Stimulated activated CD4-positive, alpha-beta T cell treated with anti-CD3 and anti-CD28 coated beads, Interleukin-15, amount 100 ng/mL, for 48 hours (primary cell): ENCODE results near the gene TEAD1.

Experiments used
- DNase-seq, 2 donors: peaks; one replicate each; pipeline ENCODE4 v3.0.0-alpha.2; 2020; ENCODE audit warnings: low read depth in 2 of 2

Gene TEAD1

DNA sequence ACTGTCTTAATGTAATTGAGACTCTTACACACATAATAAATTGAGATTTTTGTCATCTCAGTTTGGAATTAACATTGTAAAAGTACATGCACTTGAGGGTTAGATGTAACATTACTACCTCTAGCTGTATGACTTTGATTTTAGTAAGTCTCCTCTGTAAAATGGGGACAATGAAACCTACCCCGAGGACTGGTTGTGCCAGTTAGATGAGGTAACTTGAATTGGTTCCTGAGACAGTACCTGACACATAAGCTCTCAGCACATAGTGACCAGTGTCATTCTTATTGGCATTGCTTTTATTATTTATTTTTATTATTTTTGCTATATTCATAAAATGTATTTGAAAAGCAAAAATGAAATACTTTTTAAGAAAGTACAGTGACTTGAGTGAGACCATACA is 114.8 kb downstream of the TEAD1 start:
- DNase-seq = no peak

DNA sequence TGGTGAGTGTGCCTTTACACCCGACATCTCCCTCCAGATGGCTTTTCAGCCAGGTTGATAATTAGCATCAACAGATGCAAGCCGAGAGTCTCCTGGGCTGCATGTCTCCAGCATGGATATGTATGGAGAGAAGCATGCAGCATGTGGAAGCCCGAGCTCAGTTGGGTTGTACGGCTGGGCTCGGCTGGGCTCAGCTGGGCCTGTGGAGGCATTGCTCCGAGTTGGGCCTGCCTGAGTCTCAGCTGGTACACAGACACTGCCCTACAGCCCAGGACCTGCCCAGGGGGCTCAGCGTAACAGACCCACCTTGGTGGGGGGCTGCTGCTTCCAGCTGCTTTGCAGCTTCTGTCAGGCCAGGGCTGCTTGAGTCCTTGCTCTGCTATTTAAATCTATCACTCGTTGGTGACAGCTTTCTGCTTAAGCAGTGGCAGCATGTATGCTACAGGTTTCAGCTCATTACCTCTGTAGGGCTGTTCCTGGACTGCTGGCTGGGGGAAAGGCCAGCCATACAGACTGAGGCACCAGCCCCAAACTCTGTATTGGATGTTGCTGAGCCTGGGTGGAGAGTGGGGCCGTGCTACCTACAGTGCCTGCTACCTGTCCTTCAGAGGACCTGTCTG is 115.5 kb downstream of the TEAD1 start:
- DNase-seq = no peak

DNA sequence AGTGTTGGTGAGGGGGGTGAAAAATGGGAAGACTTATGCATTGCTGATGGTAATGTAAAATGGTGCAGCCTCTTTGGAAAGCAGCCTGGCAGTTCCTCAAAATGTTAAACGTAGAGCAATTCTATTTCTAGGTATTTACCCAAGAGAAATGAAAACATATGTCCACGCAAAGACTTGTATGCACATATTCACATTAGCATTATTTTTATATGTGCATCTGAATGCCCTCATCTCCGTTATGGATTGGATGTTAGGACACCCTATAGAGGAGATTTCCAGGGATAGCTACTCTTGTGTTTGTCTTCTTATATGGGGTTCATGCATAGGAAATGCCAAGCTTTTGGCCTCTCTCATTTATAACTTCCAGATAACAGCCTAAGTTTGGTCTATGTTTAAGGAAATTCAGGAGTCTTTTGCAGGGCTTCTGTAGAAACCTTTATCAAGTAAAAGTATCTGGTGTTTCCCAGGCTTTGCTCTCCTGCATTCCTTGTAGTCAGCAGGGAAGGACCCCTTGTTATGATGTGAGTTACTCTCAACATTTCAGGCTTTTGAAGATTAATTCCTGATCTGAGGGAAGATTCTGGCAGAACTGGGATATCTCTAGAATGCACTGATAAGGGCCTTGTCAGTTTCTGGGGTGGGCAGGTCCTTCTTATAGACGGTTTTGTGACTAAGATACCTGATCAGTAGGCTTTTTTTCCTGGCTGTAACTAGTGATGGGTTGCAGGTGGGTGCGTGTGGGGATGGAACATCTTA is 116.8 kb downstream of the TEAD1 start:
- DNase-seq = no peak

DNA sequence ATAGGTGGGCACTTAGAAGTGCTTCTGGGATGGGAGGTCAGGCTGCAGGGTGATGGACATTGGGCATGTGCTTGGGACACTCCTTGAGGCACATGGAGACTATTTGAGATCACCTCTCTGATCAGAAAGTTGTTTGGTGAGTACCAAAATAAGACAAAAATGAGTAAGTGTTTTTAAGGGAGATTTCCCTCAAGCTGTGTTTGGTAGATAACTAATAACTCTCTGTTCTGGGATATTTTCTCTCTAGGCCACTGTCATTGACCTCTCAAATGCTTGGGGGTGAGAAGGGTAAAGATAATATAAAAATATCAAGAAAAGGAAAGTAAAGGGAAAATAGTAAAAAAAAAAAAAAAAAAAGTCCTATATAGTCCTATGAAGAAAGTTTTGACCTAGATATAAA is 117.8 kb downstream of the TEAD1 start:
- DNase-seq = no peak

DNA sequence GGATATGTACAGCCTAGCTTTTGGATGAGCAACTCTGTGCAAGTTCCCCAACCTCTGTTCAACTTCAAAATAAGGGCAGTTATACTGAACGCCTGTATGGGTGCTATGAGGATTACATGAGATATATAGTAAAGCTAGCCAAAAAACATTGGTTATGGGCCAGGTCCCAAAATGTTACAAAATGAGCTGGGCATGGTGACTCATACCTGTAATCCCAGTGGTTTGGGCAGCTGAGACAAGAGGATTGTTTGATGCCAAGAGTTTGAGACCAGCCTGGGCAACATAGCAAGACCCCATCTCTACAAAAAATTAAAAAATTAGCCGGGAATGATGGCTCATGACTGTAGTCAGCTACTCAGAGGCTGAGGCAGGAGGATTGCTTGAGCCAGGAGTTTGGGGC is 118.4 kb downstream of the TEAD1 start:
- no peak for DNase-seq

DNA sequence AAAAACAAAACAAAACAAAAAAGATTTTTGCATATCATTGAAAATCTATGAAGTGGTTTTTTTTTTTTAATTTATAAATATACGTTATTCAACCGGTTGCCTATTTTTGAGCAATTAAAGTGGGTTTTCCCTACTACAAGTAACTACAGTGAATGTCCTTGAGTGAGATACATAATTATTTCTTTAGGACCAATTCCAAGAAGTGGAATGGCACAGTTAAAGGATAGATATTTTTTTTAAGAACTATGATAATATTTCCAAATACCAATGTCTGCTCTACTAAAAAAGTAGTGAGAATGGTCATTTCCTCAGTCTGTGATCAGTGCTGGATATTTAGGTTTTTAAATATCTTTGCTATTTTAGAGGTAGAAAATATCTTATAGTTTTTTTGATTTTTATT is 118.8 kb downstream of the TEAD1 start:
- DNase-seq = no peak

DNA sequence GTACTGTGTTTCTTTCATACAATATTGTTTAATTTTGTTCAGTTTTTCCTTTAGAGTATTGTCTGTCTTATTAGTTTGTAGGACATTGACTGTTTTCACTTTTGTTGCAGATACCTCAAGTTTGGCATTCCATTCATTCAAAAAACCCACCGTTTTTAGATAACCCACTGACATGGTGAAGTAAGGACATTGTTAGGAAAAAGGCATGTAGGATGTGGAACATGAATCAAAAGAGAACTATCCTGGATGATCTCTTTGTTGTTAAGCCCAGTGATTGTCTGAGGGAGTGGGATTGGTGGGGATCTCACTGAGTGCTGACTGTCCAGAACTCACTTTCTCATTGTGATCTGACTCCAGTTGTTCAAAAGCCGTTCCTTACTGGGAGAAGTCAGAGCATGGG is 119.3 kb downstream of the TEAD1 start:
- no peak for DNase-seq

DNA sequence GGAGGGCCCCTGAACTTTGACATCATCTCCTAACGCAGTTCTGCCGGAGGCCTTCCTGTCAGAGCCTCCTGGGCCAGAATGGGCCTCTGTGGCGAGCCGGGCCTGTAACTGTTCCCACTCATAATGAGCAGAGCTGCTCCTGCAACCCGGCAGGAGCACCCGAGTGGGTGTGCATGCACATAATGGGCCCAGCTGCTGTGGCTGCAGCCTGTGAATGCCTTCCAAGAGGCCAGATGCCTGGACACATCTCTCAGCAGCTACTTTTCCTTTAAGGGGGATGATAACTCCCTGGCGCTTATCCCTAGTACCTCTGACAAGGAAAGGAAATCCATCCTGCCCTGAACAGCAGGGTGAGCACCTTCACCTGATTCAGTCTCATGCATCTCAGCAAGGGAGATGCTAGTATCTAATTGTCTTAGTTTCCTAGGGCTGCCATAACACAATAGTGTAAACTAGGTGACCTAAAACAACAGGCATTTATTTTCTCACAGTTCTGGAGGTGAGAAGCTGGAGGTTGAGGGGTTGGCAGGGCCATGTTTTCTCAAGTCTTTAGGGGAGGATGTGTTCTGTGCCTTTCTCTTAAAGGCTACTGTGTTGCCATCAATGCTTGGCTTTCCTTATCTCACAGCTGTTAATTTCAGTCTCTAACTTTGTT is 120.5 kb downstream of the TEAD1 start:
- DNase-seq = no peak

DNA sequence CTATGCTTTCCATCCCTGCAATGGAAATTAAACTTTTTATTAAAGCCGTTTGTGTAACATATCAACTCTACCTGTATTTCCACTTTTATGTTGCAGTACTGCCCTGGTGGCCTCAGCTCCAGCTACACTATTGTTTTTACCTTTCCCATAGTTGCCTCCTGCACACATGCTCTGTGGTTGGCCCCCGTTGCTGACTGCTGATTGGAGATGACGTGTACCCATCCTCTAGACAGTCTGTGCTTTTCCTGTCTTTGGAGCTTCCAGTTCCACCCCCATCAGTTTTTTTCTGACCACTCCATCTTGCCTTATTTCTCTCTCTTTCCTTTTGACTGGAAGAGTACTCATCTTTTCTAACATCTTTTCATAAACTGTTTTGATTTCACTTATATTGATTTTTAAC is 123.8 kb downstream of the TEAD1 start:
- DNase-seq = no peak

DNA sequence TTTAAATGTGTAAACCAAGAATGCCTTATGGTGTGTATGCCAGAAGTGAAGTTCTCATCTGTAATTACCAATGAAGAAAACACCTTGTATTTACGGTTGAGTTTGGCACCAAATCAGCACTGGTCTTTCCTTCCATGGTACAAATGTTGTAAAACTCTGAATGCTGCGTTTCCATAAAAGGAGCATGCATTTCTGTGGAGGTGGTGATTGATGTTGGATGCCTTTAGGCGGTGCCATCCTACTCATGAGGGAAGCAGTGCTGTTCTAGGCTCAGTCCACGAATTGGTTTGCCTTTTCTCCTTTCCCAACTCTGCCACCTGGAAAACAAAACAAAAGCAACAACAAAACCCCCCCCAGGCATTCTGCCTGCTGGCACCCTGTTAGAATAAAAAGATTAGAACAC is 124.4 kb downstream of the TEAD1 start:
- DNase-seq = no peak

DNA sequence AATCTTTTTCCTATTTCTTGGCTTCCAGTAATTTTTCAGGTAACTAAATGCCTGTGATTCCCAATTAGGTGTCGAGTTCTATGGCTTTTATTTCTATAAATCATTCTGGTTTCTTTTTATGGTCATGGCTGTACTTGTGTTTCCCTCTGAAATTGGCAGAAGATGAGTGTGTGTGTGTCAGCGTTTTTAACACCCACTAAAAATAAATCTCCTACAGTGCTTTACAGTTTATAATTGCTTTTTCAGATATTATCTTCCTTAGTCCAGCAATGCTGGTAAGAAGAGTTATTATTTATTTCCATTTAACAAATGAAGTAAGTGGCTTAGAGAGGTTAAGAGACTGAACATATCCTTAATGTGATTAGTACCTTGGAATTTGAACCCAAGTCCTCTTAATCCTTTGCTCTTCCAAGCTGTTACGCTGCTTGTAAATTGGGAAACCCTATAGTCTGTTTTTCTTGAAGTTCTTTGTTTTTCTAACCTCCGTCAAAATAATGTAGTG is 125.2 kb downstream of the TEAD1 start:
- DNase-seq = no peak

DNA sequence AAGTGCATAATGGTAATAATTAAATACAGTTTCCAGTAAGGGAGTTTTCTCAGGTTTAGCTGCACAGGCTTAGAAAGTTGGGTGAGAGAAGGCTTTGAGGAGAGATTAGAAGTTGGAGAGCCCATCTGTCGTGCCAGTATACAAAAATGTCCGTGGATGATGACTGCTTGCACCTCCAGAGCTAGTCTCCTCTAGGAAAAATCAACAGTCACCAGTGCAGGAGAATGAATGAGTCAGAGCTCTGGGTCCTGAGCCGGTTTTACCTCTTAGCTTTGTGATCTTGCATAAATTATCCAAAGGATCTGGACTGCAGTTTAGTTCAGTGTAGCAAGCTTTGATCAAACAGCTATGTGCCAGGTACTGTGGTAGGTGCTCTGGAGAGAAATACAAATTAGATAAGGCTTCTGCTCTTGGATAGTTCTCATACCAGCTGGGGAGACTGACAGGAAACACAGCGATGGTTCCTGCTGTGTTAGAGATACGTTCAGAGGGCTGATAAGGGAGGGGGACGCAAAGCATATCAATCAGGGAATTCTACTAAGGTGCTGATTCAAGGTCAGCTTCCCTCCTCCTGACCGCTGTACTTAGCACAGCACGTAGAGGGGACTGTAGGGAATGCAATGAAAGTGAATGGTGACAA is 125.9 kb downstream of the TEAD1 start:
- DNase-seq = no peak

DNA sequence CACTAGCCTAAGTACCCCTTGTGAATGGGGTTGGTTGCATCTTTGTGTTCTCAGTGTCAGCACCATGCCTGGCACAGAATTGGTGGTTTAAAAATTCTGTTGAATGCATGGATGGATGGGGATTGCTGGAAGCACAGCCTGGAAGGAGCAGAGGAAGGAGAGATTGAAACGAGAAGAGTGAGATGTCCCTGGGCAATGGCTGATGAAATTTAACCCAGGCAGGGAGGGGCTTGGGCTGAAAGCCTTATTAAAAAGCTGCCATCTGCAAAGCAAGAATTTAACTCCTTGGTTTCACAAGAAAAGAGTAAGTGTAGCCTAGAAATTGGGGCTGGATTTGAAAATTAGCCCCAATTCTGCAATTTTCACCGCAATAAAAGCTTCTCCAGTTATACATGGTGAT is 126.7 kb downstream of the TEAD1 start:
- DNase-seq = no peak

DNA sequence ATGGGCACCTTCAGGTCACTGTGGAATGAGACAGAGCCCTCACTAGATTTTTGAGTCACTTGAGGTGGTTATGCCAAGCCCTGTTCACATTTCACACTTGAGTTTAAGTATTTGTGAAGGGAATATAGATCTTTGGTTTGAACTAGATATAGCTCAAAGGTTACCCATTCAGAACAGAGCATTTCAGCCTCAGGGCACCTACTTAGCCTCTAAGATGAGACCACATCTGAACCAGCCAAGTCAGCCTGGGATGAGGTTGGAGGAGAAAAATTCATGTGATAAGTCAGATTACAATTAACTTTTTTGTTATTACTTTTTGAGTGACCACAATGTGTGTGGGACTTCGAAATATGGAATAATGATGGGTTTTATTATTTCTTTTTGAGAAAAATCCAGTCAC is 127.8 kb downstream of the TEAD1 start:
- no peak for DNase-seq

DNA sequence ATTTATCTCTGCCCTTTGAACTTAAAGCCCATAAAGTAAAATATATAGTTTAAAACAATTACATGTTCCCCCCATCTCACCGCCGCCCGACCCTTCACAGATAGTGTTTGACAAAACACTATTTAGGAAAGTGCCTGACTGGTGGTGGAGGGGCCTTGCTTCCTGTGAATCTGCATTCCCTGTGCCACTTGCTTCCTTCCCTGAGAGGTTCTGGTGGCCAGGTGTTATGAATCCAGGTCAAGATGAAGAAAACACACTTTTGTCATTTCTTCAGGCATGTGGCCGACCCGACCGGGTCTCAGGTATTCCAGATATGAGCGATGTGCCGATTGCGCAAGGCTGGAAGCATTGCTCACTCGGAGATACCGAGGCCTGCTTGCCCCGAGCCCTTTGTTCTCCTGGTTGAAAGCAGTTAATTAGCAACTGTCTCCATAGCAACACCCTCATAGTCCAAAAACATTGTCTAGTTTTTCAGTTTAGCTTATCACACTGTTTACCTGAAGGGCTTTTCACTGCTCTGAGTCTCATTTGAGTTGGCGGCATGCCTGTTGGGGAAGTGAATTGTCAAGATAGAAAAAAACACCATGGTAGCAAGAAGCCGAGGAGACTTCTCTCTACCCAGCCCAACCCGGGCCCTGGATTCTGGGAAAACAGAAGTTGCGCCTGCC is 128.3 kb downstream of the TEAD1 start:
- DNase-seq = no peak

DNA sequence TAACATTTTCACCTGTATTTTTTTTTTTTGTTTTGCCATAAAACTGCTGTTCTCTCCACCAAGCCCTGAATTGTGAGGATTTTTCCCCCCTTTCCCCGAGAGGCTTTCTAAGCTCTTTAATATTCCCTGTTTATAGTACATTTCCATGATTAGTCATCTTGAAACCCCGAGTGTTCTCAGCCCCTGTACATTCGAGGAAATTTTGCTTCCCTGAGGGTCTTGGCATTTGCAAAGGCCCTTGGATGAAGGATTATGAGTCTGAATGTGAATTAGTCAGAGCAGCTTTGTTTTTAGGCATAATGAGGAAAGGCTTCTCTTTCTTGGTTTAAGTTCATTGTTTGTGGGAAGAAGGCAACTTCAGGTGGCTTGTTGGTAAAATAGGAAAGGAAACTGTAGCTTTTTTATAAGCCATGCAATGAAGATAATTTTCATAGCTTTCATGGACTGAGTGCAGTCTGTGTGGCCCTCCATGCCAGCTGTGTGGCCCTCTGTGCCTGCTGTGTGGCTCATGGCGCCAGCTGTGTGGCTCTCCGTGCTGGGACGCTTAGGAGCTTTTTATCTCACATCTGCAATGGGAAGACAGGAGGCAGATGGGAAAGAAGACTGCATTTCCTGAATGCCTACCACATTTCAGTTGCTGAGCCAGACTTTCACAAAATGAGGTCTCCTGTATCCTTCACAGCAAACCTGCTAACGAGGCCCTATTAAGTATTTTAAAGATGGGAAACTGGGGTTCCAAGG is 129.0 kb downstream of the TEAD1 start:
- DNase-seq = no peak

DNA sequence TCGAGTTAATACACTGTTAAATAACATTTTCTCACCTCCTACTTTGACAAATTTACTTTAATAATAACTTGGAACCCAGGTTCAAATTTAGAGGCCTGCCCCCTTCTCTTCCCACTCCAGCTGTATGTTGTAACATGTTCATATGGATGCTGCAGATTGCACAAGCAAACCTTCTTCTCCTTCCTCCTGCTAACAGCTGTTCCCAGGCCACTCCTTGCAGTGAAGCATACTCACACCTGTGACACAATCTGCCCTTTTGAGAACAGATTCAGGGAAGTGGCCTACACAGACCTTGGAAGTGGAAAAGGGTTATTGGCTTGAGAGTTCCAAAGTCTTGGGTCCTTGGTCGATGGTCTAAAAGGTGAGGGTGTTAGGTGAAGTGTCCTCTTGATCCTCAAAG is 131.9 kb downstream of the TEAD1 start:
- DNase-seq = no peak

DNA sequence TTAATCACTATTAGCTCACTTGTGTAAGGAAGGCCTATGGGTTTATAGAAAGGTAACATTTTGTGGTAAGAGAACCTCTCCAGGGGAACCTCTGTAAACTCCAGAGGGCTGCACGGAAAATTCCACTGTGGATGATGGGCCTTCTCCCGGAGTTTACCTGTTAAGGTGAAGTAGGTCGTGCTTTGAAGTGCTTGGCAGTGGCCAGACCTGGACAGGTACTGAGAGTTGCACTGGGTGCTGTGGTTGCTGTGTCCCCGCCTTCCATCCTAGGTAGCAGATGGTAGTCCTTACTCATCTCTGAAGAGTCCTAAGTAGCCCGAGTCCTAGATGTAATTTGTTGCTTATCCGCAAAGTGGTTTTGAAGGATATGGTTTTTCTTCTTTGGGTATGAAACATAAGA is 133.4 kb downstream of the TEAD1 start:
- DNase-seq = no peak

DNA sequence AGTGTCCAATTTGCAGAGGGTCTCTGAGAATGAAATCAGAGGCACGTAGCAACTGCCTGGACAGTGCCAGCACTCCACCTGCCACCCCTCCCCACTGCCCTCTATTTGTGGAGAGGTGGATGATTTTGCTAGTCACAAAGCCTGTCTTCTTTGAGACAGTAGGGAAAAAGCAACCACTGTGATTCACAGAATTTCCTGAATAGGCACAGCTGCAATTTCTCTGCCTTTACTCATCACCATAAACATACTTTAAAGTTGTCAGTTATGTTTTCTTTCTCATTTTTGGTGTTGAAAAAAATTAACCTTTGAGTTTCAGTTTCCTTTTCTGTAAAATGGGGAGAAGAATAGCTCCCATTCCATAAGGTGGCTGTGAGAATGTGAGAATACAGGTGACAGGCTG is 134.3 kb downstream of the TEAD1 start:
- no peak for DNase-seq

DNA sequence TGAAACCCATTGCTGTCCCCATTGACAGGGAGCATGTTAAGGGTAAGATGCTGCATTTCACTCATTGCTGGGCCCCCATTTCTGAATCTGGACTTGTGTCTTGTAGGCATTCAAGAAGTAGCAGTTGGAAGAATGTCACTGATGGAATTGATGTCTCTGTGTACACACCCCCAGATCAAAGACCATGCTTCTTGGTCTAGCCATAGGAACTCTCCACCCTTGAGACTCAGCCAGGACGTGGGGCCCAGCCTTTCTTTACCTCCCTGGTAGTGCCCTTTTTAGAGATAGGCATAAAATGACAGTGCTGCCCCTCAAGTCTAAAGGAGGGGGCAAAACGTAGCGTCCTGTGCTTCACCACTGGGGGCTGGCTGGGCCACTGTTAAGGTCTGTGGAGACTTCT is 135.1 kb downstream of the TEAD1 start:
- DNase-seq = no peak

DNA sequence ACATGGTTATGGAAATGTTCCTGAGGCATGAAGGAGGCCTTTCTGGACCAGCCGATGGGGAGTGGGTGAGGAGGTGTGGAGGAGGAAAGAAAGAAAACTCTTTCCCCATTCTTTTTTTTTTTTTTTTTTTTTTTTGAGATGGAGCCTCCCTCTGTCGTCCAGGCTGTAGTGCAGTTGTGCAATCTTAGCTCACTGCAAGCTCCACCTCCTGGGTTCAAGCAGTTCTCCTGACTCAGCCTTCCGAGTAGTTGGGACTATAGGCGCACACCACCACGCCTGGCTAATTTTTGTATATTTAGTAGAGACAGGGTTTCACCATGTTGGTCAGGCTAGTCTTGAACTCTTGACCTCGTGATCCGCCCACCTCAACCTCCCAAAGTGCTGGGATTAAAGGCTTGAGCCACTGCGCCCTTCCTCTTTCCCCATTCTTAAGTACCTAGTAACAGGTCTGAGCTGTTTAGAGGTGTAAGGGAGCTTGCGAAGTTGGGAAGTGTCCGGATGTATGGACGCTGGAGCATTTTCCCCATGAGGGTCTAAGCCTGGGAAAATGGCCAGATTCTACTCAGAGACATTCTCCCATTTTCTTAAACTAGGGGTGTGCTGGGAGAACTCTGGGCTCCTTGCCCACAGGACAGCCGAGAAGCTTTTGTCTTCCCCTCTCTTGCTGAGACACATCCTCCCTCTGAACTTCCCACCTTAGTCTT is 135.8 kb downstream of the TEAD1 start:
- DNase-seq = no peak
